GM10248 (cell line): Measurements from ENCODE around the gene LAPTM5.
"Not testable (repeated sequence)": the region's sequence is repeated elsewhere in the genome, so short reads cannot be mapped to it uniquely, and the experiment has no call there.

Source experiments
- CTCF ChIA-PET: fragments of 300-600 bp; sonication (Branson Sonifier 250); formaldehyde crosslinking; extraction: SDS; loops from one replicate; lab custom pipeline; 2021; ENCODE audit warnings: antibody characterized with exemption; lab: Yijun Ruan, JAX
- POLR2A ChIA-PET: fragments of 350-650 bp; sonication (Branson Sonifier 250); formaldehyde crosslinking; extraction: SDS; loops from one replicate; lab custom pipeline; 2020; ENCODE audit warnings: antibody characterized with exemption; lab: Yijun Ruan, JAX
- DNase-seq: peaks from one replicate; pipeline ENCODE4 v3.0.0; 2012; ENCODE audit errors: extremely low spot score
- TF ChIP-seq, protein P1 (sequence below): IDR thresholded peaks from 2 replicates; pipeline ENCODE4 v1.5.1; 2012; ENCODE audit warnings: mild to moderate bottlenecking, low read depth; ENCODE audit errors: extremely low read depth, missing control alignments, control extremely low read depth

Gene LAPTM5

DNA sequence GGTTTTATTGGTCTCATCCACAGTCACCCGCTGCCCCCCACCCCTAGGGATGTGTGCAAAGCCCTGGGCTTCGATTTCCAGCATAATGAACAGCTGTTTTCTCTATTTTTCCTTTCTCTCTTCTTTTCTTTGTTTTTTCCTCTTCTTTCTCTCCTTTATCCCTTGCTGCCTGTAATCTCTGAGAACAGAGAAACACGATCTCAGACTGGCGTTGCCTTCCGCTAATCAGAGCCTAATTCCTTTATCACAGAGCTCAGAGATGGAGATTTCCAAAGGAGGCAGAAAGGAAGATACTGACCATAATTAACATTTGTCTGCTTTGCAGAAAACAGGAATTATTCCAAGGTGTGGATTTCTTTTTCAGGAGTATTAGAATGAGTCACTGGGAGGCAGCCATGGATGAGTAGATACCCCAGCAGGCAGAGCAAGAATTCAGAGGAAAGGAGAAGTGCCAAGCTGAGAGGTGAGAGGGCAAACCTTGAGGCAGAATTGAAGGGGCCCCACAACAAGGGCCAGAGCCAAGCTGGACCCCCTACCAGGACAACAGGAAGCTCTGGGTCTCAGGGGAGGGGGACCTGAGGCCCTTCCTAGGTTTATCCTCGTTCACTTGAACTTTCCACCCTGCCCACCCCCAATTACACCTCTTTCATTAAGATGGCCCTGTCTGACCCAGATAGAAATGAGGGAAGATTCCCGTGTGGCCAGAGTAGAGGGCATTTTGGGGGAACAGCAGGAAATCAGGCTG, 67.5 kb downstream of the LAPTM5 start:
- ChIA-PET POLR2A (no interaction called here), CTCF (no interaction called here)
- TF ChIP-seq, protein P1, sequence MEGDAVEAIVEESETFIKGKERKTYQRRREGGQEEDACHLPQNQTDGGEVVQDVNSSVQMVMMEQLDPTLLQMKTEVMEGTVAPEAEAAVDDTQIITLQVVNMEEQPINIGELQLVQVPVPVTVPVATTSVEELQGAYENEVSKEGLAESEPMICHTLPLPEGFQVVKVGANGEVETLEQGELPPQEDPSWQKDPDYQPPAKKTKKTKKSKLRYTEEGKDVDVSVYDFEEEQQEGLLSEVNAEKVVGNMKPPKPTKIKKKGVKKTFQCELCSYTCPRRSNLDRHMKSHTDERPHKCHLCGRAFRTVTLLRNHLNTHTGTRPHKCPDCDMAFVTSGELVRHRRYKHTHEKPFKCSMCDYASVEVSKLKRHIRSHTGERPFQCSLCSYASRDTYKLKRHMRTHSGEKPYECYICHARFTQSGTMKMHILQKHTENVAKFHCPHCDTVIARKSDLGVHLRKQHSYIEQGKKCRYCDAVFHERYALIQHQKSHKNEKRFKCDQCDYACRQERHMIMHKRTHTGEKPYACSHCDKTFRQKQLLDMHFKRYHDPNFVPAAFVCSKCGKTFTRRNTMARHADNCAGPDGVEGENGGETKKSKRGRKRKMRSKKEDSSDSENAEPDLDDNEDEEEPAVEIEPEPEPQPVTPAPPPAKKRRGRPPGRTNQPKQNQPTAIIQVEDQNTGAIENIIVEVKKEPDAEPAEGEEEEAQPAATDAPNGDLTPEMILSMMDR = no peak
- DNase-seq = no peak

DNA sequence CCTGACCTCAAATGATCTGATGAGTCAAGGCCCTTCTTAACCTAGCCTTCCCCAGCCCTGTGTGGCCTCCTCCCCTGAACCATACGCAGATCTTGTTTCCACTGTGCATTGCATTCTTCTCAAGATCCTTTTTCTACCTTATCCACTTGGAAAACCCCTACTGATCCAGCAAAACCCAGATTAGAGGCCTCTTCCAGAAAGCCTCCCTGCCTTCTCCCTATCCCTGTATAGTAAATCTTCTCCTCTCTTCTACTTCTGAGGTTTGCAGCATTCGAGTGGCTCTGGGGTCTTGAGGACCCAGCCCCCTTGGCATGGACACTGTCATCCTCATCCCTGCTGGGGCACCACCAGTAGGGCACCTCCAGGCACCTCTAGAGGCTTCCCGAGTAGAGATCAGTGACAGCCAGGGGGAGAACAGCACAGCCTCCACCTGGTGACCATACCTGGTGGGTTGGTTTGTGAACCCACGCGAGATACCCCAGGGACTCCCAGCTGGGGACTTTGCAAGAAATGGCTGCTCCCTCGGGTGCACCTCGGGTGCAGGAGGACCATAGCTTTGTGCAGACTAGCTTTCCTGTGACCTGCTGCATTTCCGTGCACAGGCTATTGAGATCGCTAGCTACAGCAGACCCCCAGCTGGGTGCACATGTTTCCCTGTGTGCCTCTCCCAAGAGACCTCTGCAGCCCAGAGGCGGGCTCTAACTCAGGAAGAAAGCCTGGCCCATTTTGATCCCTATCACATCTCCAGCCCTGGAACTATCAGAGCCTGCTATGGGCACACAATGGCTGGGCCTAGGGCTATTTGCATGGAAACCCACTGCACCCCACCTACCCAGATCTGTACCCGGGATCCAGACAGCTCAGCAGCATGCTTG, 68.4 kb downstream of the LAPTM5 start:
- no peak for DNase-seq
- TF ChIP-seq, protein P1 = no peak
- CTCF ChIA-PET = no interaction called here
- POLR2A ChIA-PET = no interaction called here

DNA sequence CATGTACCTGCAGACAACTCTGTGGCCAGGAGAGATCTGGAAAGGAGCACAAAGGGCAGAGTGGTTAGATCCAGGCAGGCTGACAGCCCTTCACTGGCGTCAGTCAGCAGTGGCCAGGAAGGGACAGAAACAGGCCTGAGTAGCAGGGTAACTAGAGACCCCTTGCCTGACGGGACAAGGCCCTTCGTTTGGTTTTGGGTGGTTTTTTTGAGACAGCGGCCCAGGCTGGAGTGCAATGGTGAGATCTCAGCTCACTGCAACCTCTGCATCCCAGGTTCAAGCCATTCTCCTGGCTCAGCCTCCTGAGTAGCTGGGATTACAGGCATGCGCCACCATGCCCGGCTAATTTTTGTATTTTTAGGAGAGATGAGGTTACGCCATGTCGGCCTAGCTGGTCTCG, 69.1 kb downstream of the LAPTM5 start:
- CTCF ChIA-PET, POLR2A ChIA-PET, DNase-seq: not testable (repeated sequence)

DNA sequence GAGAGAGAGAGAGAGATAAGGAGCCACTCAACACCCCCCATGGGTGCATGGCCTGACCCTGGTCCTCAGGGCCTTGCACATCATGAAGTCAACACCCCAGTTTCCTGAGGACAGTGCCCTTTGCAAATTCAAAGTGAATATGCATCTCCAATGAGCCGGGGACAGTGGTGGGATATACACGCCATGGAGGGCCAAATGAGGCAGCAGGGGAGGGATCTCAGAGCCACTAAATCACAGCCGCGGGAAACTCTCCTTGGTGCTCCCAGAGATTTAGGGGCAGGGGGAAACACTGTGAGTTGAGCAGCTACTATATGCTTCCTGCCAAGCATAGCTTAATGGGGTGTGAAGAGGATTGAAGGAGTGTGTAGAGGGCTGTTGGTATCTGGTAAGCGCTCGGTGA, 69.7 kb downstream of the LAPTM5 start:
- TF ChIP-seq, protein P1 = no peak
- ChIA-PET CTCF (no interaction called here), POLR2A (no interaction called here)
- no peak for DNase-seq

DNA sequence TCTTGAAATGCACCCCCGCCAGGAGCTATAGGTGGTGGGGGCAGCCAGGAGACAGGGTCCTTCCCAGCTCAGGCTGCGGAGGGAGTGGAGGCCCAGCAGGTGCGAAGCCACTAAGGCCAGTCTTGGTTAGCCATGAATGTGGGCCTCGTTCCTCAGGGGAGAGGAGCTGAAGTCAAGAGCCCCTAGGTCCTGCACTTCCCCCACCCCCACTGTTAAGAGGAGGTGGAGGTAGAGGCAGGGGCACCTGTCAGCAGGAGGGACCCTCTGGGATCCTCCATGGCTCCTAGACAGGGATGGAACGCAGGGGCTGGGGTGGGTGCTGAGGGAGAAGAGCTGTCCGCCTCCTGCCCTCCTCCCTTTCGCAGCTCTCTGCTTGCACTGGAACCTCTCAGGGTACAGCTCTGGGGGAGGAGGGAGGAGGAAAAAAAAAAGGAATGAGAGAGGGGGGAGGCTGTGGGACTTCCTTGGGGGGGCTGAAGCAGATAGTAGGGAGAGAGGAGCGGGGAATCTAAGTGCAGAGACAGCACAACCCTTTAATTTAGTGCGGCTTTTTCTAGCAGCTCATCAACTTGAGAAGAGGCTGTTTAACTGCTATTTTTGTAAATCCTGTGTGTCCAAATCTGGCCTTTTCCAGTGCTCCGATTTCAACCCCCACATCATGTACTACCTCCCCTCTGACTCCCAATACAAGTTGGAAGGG, 71.2 kb downstream of the LAPTM5 start:
- ChIA-PET POLR2A (no interaction called here), CTCF (interaction anchor here (0.9 to 1.2 kb wide), 4 partner anchors 11 to 97 kb away, joined by 3 to 4 read pairs (median 3); no protein-coding TSS in a partner anchor)
- TF ChIP-seq, protein P1 = no peak
- DNase-seq = no peak

DNA sequence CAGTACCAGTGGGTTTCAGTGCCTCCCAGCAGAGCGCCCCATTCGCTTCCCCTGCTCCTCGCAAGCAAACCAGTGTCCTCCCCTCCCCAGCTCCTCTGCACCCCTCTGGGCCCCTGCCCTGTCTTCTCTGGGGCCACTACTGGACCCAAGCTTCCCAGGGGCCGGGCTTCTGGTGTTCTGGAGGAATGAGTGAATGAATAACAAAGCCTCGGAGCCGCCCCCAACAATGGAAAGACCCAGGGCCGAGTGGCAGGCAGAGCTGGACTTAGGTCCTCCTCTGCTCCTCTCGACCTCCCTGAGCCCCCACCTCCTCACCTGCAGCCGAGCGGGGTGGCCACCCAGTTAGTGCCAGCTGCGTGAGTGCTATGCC, 71.8 kb downstream of the LAPTM5 start:
- ChIA-PET CTCF (interaction anchor here (0.9 to 1.2 kb wide), 3 partner anchors 23 to 97 kb away, joined by 3 to 4 read pairs (median 3); no protein-coding TSS in a partner anchor), POLR2A (no interaction called here)
- TF ChIP-seq, protein P1 = no peak
- DNase-seq = no peak
